ENCODE data around the gene LMF2. TPM values are rescaled to one million over a fixed set of nuclear protein-coding genes. Genes with fewer than 3 reads are reported as not detected.

LMF2 gene
- total and polyA plus RNA-seq, 2 of the 8 experiments (the other 6 are each of a cell fraction or from before 2014, with no cell fraction given) = 34.3 to 62.9 TPM

- POLR2A ChIA-PET (ENCODE audit: partially characterized antibody) = interaction anchor here (0.7 to 1.0 kb wide), 2 partner anchors 12 to 16 kb away, joined by 3 to 4 read pairs; partner anchors contain the start of genes LMF2 and NCAPH2
- no peak for FAIRE-seq
Measured at GRCh38 chr22:50523458-50523805, 15.9 kb upstream of the LMF2 start.

More at GRCh38 chr22:50523458-50523805, 15.9 kb upstream of the LMF2 start:
- CTCF ChIA-PET (ENCODE audit: partially characterized antibody) = no interaction called here
- no peak overlapping the region for H3K56ac ChIP-seq (replicated peaks; ENCODE audit: insufficient read length, low read depth, low read length)
- H4K8ac ChIP-seq (ENCODE audit: extremely low read depth, insufficient read depth, low read length) = 0 out of 2 replicates have a peak overlapping the region, but pooled peaks have one; percentile 0
- H2BK15ac ChIP-seq (ENCODE audit: low read length) = no peak overlapping the region
- no peaks in the 10 kb centered on the region for H3K79me2 ChIP-seq (ENCODE audit: control insufficient read depth in 1 of 2, insufficient read depth in 2 of 2, low read length in 2 of 2)
- H3K27ac ChIP-seq (ENCODE audit: low read depth, low read length) = no peak overlapping the region
- peaks cover 17% of the 10 kb centered on the region; the same call in 1 of the 2 replicates for H3K23me2 ChIP-seq (ENCODE audit: low read depth, low read length)
- H3K27me3 ChIP-seq (replicated peaks in 1 of 4; ENCODE audit: control insufficient read depth in 3 of 4, extremely low read depth in 1 of 4, insufficient read depth in 3 of 4, low read length in 3 of 4) = peaks cover 3 to 18% (median 12%) of the 10 kb centered on the region in 4 experiments; a peak in 6 of 7 replicates
- H4K20me1 ChIP-seq (replicated peaks in 1 of 2; ENCODE audit: control insufficient read depth in 1 of 2, insufficient read depth in 2 of 2, low read length in 2 of 2) = peaks cover 5 to 18% of the 10 kb centered on the region in 2 experiments
- H3K14ac ChIP-seq (ENCODE audit: insufficient read length) = no peak overlapping the region
- no peak overlapping the region for H3K4me3 ChIP-seq (ENCODE audit: extremely low read depth in 1 of 4, insufficient read depth in 2 of 4, low read depth in 3 of 4, low read length in 4 of 4)
- no peak overlapping the region for H3K23ac ChIP-seq (ENCODE audit: insufficient read length)
- peaks cover 0 to 11% (median 6%) of the 10 kb centered on the region in 4 experiments; a peak in 5 of 7 replicates for H3K4me1 ChIP-seq (replicated peaks in 1 of 4; ENCODE audit: control insufficient read depth in 3 of 4, insufficient read depth in 4 of 4, low read length in 3 of 4)
- no peak overlapping the region for H3K18ac ChIP-seq (ENCODE audit: extremely low read depth, low read length)
- H3K36me3 ChIP-seq (ENCODE audit: control insufficient read depth in 2 of 4, insufficient read depth in 4 of 4, low read length in 3 of 4) = peaks cover 4 to 25% (median 16%) of the 10 kb centered on the region in 4 experiments; a peak in 7 of 8 replicates
- no peak overlapping the region for H3K4me2 ChIP-seq (ENCODE audit: insufficient read depth in 1 of 2, low read depth in 2 of 2, low read length in 2 of 2)
- H4K5ac ChIP-seq (ENCODE audit: insufficient read length, low read depth, low read length) = no peak overlapping the region
- no peaks in the 10 kb centered on the region for H3K79me1 ChIP-seq (ENCODE audit: low read depth, low read length)
- no peak overlapping the region for H3K4ac ChIP-seq (replicated peaks; ENCODE audit: insufficient read length, low read depth, low read length)
- WGBS, 2 experiments (ENCODE audit: extremely low coverage in 1 of 2, insufficient coverage in 1 of 2, insufficient read length in 1 of 2, insufficient replicate concordance in 2 of 2, low coverage in 1 of 2, low lambda C conversion rate in 2 of 2, missing lambda C conversion rate in 1 of 2) = 92% methylated on average over 16 of the region's 16 CpGs; no CpG with 5 or more reads in 1 of the 2 experiments
- no peak for DNase-seq (ENCODE audit: low read depth in 1 of 2, low spot score in 2 of 2)
- no peaks in the 10 kb centered on the region for H3K9me3 ChIP-seq (ENCODE audit: insufficient read depth in 2 of 2, low read depth in 1 of 2, low read length in 1 of 2)
- H2BK20ac ChIP-seq (ENCODE audit: low read length) = no peak overlapping the region
- no peak overlapping the region for H4K91ac ChIP-seq (replicated peaks; ENCODE audit: insufficient read length, low read length)
- no peak overlapping the region for H3K9ac ChIP-seq (replicated peaks in 1 of 4; ENCODE audit: extremely low read depth in 1 of 4, low read depth in 3 of 4, low read length in 3 of 4)
- no peak overlapping the region for H2BK12ac ChIP-seq (ENCODE audit: low read depth, low read length)
- H2AK5ac ChIP-seq (ENCODE audit: low read depth, low read length) = no peak overlapping the region
- no peak overlapping the region for H2AFZ ChIP-seq (ENCODE audit: low read length)
- no peak for TF ChIP-seq ZNF274 (IDR thresholded peaks at IDR 0.05; ENCODE audit: borderline replicate concordance, extremely low read depth, low read length)
- no peak for TF ChIP-seq POLR2AphosphoS5 (IDR thresholded peaks at IDR 0.05; ENCODE audit: low read depth, low read length)
- no peak for TF ChIP-seq GABPA (IDR thresholded peaks at IDR 0.05; ENCODE audit: borderline replicate concordance, insufficient read depth, low read length)
- TF ChIP-seq JUND (IDR thresholded peaks at IDR 0.05; ENCODE audit: low read length) = no peak
- TF ChIP-seq CTBP2 (IDR thresholded peaks at IDR 0.05; ENCODE audit: borderline replicate concordance, insufficient read depth, insufficient read length, low read length) = no peak
- TF ChIP-seq SUZ12 (IDR thresholded peaks at IDR 0.05; ENCODE audit: low read length) = no peak
- no peak for TF ChIP-seq ATF2 (IDR thresholded peaks at IDR 0.05; ENCODE audit: low read length)
- TF ChIP-seq E2F6 (IDR thresholded peaks at IDR 0.05) = no peak
- no peak overlapping the region for H2BK120ac ChIP-seq (replicated peaks; ENCODE audit: low read depth, low read length)
- no peak overlapping the region for H2BK5ac ChIP-seq (ENCODE audit: low read depth, low read length)

All from H1 (cell line).